ENCODE data around the gene GFER. TPM values are rescaled to one million over a fixed set of nuclear protein-coding genes. Genes with fewer than 3 reads are reported as not detected.

Gene GFER
- total RNA-seq, 4 donors from 2014 or later: 9.7 to 14.4 (median 11.6) TPM

GRCh38 chr16:2013527-2013926, 29.5 kb downstream of the GFER start:
- H3K4me3 ChIP-seq (ENCODE audit: low read depth, poor library complexity, severe bottlenecking): no peak overlapping the region
- intact Hi-C loops (cut with DNase I; ENCODE audit: low total_unique reads): no loop called here
- TF ChIP-seq CTCF (IDR thresholded peaks at IDR 0.05) (no peak), POLR2A (IDR thresholded peaks at IDR 0.05) (no peak)
- DNase-seq (ENCODE audit: low spot score in 2 of 2): no peak
- WGBS, 2 donors: 88 to 92% methylated on average over 15 of the region's 15 CpGs

GRCh38 chr16:2015117-2015946, 31.3 kb downstream of the GFER start:
- 62 to 65% methylated on average over 24 of the region's 24 CpGs for WGBS, 2 donors
- no peak for TF ChIP-seq CTCF (IDR thresholded peaks at IDR 0.05)
- intact Hi-C loops (cut with DNase I; ENCODE audit: low total_unique reads): no loop called here
- H3K4me3 ChIP-seq (ENCODE audit: low read depth, poor library complexity, severe bottlenecking): no peak overlapping the region
- no peak for DNase-seq (ENCODE audit: low spot score in 2 of 2)

- H3K4me3 ChIP-seq (ENCODE audit: low read depth, poor library complexity, severe bottlenecking): no peak overlapping the region
- TF ChIP-seq CTCF (IDR thresholded peaks at IDR 0.05) (no peak), POLR2A (IDR thresholded peaks at IDR 0.05) (no peak)
- 76 to 81% methylated on average over 7 of the region's 7 CpGs for WGBS, 2 donors
- no peak for DNase-seq (ENCODE audit: low spot score in 2 of 2)
- intact Hi-C loops (cut with DNase I; ENCODE audit: low total_unique reads): no loop called here
These were observed 31.9 kb downstream of the GFER start for GRCh38 chr16:2015947-2016208.

- DNase-seq (ENCODE audit: low spot score in 2 of 2): no peak
- no peak overlapping the region for H3K4me3 ChIP-seq (ENCODE audit: low read depth, poor library complexity, severe bottlenecking)
- intact Hi-C loops (cut with DNase I; ENCODE audit: low total_unique reads): no loop called here
- TF ChIP-seq CTCF (IDR thresholded peaks at IDR 0.05) (no peak), POLR2A (IDR thresholded peaks at IDR 0.05) (no peak)
- 47 to 55% methylated on average over 12 to 13 of the region's 13 CpGs for WGBS, 2 donors
These were observed 32.5 kb downstream of the GFER start for GRCh38 chr16:2016407-2016922.

GRCh38 chr16:2019518-2019920, 35.5 kb downstream of the GFER start, which contains the start of gene NPW:
NPW (plus strand) TSS chr16:2019785.
- intact Hi-C loops (cut with DNase I; ENCODE audit: low total_unique reads): no loop called here
- DNase-seq (ENCODE audit: low spot score in 2 of 2): no peak
- TF ChIP-seq CTCF (IDR thresholded peaks at IDR 0.05): no peak
- 2 to 28% methylated on average over 4 to 24 of the region's 33 CpGs for WGBS, 2 donors
- H3K4me3 ChIP-seq (ENCODE audit: low read depth, poor library complexity, severe bottlenecking): no peak within 1 kb of the TSS
